Inferior parietal cortex (tissue), 1 donor: ENCODE data around the gene PLEKHA4.
"Not testable (repeated sequence)": the region's sequence is repeated elsewhere in the genome, so short reads cannot be mapped to it uniquely, and the experiment has no call there.

Experiments used
- DNase-seq: peaks from one replicate; pipeline ENCODE4 v3.0.0-alpha.2; 2016; ENCODE audit errors: extremely low spot score

Gene PLEKHA4

DNA sequence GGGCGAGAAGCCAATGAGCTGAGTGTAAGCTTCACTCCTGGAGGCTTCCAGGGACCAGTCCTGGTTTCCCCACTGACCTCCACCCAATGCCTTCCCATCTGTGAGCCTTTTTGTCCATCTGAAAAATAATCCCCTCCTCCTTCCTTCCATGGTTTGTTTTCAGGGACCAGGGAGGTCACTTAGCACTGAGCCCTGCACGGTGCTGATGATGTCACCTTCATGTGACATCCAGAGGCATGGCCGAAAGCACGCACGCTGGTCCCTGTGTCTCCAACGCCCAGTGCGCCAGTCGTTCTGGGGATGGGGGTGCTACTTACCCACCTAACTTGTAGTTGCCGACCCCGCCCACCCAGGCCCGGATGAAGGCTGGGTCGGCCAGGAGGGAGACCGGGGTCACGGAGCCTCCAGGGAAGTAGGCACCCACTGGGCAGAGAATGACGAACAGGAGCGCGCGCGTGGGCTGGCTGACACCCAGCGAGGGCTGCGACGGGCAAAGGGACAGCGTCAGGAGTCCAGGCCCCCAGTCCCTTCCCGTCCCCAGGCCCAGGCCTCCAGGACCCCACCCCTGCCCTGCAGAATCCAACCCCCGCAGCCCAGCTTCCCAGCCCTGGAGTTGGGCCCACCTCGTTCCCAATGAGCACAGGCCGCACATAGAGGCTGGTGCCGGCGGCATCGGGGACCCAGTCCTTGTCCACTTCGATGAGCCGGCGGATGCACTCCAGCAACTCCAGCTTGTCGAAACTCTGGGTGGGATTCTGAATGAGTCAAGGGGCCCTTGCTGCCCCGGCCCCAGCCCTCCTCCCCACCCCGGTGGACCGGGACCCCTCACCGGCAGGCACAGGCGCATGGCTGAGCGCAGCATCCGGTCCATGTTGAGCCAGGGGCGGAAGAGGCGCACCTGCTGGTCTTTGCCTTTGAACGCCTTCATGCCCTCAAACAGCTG, 68.8 kb downstream of the PLEKHA4 start:
- DNase-seq = no peak

DNA sequence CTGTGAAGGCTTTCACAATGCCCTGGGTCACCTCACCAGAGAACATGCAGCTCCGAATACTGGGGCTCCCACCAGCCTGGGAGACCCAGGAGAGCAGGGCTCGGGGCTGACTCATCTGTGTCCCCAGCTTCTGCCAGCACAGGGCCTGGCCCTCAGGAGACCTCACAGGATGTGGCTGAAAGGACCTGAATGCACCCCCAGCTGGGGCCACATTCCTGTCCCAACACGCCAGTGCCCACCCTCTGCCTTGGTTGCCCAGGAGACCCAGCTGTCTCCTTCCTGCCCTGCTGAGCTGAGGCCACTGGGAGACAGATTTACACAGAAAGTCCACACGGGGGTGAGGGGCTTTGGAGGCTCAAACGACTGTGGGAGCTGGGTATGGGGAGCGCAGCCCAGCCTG, 69.5 kb downstream of the PLEKHA4 start:
- no peak for DNase-seq

DNA sequence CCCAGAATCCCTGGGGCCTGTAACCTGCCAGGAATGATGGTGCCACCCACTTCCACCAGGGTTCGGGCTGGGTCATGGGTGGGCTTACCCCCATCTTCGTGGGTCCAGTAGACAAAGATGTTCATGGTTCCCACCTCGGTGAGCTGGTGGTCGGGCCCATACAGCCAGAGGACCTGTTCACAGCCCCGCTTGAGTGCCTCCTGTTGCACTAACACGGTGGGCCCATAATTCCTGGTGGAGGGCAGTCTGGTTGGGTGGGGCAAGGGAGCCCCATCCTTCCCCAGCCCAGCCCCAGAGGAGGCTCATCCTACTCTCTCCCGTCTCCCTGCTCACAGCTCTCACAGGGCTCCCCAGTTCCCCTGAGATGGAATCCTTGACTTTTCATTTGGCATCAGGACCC, 71.3 kb downstream of the PLEKHA4 start:
- no peak for DNase-seq

DNA sequence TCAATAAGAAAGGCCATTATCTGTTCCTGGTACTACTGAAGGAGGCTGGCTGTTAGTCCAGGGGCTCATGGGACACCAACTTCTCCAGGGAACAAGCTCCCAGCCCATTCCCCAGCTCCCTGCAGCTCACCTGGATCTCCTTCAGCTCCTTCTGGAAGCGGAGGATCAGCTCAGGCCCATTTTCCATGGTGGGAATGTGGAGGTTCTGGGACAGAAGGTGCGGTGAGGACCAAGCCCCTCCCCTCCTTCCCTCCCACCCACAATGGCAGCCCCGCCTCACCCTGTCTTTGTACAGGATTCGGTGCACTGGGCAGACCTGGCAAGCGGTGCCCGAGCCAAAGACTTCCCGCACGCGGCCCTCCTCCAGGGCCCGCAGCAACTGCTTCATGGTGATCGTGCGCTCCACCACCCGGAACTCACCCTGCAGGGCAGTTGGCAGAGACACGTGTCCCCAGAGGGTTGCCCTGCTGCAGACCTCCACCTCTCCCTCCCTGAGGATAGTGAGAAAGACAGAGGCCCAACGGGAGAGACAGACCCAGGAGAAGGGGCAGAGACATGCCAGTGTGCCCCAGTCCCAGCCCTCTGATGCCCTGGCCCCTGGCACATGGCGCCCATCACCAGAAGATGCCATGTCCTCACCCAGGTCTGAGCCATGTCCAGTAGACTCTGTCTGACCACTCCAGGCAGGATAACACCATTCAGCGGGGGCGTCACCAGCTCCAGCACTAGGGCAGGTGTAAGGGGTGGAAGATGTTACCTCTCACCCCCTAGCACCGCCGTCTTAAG, 71.9 kb downstream of the PLEKHA4 start:
- no peak for DNase-seq

DNA sequence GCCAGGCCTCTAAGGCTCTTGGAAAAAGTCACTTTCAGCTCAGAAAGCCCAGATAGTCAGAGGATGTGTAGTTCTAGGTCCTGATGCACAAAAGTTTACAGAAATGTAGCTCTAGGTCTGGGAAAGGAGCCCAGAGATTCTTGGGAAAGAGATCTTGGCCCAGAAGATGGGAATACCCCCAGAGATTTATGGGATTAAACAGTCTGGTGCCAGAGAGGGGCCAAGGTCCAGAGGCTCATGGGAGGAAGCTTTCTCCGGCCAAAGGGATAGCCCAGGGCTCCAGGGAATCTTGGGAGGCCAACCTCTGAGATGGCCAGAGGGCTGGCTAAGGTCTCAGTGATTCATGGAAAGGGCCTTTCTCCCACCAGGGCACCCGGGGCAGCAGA, 72.7 kb downstream of the PLEKHA4 start:
- no peak for DNase-seq

DNA sequence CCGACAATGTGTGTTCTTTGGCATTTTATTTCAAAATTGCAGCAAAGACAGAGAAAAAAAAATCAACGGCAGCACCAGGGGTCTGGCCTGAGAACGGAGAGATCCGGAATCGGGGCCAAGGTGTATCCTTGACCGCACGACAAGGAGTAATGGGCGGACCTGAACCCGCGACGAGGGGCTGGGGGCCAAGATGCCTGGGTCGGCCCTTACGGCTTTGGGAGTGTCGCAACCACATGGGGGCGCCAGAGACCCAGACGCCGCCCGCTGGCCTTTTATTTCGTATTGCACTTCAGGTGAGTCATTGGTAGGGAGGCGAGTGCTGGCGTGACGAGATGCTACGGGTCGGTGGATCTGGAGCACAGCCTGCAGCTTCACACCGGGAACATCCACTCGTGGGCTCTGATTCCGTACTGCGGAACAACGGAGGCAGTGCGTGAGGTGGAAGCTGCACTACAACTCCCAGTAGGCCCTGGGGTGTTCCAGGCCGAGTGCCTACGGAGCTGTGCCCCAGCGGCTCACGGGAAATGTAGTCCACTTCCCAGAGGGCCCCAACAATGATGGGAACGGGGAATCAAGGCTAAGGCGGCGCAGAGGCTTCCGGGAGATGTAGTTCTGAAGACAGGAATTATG, 73.2 kb downstream of the PLEKHA4 start:
- peak; percentile 93 for DNase-seq

DNA sequence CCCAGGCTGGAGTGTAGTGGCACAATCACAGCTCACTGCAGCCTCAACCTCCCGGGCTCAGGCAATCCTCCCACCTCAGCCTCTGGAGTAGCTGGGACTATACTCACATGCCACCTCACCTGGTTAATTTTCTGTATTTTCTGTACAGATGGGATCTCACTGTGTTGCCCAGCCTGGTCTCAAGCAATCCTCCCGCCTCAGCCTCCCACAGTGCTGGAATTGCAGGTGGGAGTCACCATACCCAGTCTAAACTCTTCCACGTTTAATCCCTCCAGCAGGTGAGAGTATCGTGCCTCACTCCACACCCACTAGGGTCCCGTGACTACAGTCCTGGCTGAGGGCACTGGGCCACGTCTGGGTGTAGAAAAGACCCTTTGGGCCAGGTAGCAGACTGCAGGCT, 74.1 kb downstream of the PLEKHA4 start:
- DNase-seq = no peak

DNA sequence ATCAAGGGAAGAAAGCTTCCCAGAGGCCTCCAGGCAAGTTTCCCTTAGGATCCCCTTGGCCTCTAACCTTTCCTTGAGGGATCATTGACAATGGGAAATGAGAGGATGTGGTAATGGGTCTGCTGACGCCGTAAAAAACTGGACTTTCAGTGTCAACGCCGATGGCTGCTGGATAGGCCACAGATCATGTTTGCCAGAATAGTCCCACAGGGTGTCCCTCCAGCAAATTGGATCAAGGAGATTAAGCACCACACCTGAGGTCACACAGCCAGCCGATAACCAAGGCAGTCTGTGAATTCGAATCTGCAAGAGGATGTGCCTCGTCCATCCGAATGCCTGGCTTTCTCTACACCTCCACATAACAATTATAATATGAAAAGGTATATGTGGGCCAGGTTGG, 75.1 kb downstream of the PLEKHA4 start:
- no peak for DNase-seq

DNA sequence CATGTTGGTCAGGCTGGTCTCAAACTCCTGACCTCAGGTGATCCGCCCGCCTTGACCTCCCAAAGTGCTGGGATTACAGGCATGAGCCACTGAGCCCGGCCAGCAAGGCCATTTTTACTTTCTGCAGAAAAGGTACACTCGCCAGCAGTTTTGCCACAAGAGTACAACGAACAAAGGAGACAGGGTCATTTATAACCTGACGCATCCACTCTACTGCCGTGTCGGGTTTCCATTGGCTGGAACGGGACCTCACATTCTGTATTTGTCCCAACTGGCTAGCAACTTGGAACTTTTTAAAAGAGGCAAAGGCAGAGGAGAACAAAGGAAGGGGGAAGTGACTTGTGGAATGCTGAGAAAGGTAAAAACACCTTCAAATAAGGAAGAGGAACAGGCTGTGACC, 81.1 kb downstream of the PLEKHA4 start:
- not testable (repeated sequence) for DNase-seq
